Skeletal muscle tissue (tissue), 4 donors: ENCODE data around the gene SERPINF2. TPM values are rescaled to one million over a fixed set of nuclear protein-coding genes. Genes with fewer than 3 reads are reported as not detected.

Experiments
- H3K27ac ChIP-seq: one replicate; pipeline ENCODE4 v1.7.0; 2013; ENCODE audit warnings: mild to moderate bottlenecking, low read depth, low read length, inconsistent platforms
- H3K27me3 ChIP-seq, 3 donors: one replicate each; pipeline ENCODE4 v1.7.0; 2013; ENCODE audit warnings: low read length in 3 of 3; ENCODE audit not compliant: control insufficient read depth in 3 of 3, insufficient read depth in 3 of 3
- H3K36me3 ChIP-seq, 3 donors: one replicate each; pipeline ENCODE4 v1.7.0; 2013; ENCODE audit warnings: low read length in 3 of 3; ENCODE audit not compliant: control insufficient read depth in 3 of 3, insufficient read depth in 3 of 3
- H3K4me1 ChIP-seq, 3 donors: one replicate each; pipeline ENCODE4 v1.7.0; 2013; ENCODE audit warnings: low read length in 3 of 3, mild to moderate bottlenecking in 3 of 3; ENCODE audit not compliant: control insufficient read depth in 3 of 3, insufficient read depth in 3 of 3
- H3K4me3 ChIP-seq, 3 donors: one replicate each; pipeline ENCODE4 v1.7.0; 2013; ENCODE audit warnings: low read length in 3 of 3
- H3K9ac ChIP-seq, 3 donors: one replicate each; pipeline ENCODE4 v1.7.0; 2013; ENCODE audit warnings: low read length in 3 of 3, mild to moderate bottlenecking in 3 of 3, moderate library complexity in 2 of 3, low read depth in 1 of 3
- H3K9me3 ChIP-seq, 3 donors: one replicate each; pipeline ENCODE4 v1.7.0; 2013; ENCODE audit warnings: low read length in 3 of 3; ENCODE audit not compliant: control insufficient read depth in 3 of 3
- total RNA-seq: library from RNA; depleted of rRNA; stranded (reverse); fragments of >200 nt; gene quantifications from one replicate; pipeline ENCODE4 v1.2.3, GENCODE V29; 2014
- donor health status: Osteomylitis.

SERPINF2 gene
- total RNA-seq, 1 donor from 2014 or later = not detected

- peak overlapping the region in 1 of 3 donors; percentile 47 for H3K9ac ChIP-seq
- peaks cover 19 to 30% (median 25%) of the 10 kb centered on the region in 3 donors for H3K4me1 ChIP-seq
- H3K9me3 ChIP-seq = no peaks in the 10 kb centered on the region
- peaks cover 5 to 21% (median 15%) of the 10 kb centered on the region in 3 donors for H3K36me3 ChIP-seq
- H3K27me3 ChIP-seq = no peaks in the 10 kb centered on the region
- peak overlapping the region; percentile 50 for H3K27ac ChIP-seq
- no peak overlapping the region for H3K4me3 ChIP-seq
Measured at GRCh38 chr17:1800240-1800639, 57.6 kb downstream of the SERPINF2 start.

GRCh38 chr17:1800712-1801111 is 58.0 kb downstream of the SERPINF2 start:
- no peaks in the 10 kb centered on the region for H3K27me3 ChIP-seq
- peak overlapping the region in 1 of 3 donors; percentile 47 for H3K9ac ChIP-seq
- no peaks in the 10 kb centered on the region for H3K9me3 ChIP-seq
- no peak overlapping the region for H3K4me3 ChIP-seq
- H3K27ac ChIP-seq = peak overlapping the region; percentile 50
- peaks cover 5 to 21% (median 15%) of the 10 kb centered on the region in 3 donors for H3K36me3 ChIP-seq
- H3K4me1 ChIP-seq = peaks cover 19 to 27% (median 25%) of the 10 kb centered on the region in 3 donors

GRCh38 chr17:1802429-1802828 is 59.8 kb downstream of the SERPINF2 start:
- Histone ChIP-seq H3K27me3 (no peaks in the 10 kb centered on the region), H3K4me3 (no peak overlapping the region), H3K4me1 (peaks cover 6 to 23% (median 19%) of the 10 kb centered on the region in 3 donors), H3K27ac (no peak overlapping the region), H3K36me3 (peaks cover 5 to 21% (median 15%) of the 10 kb centered on the region in 3 donors), H3K9ac (no peak overlapping the region), H3K9me3 (no peaks in the 10 kb centered on the region)

GRCh38 chr17:1803280-1803679 is 60.6 kb downstream of the SERPINF2 start:
- peaks cover 5 to 20% (median 18%) of the 10 kb centered on the region in 3 donors for H3K4me1 ChIP-seq
- H3K9me3 ChIP-seq = no peaks in the 10 kb centered on the region
- H3K4me3 ChIP-seq = peak overlapping the region in 1 of 3 donors; percentile 22
- peaks cover 5 to 21% (median 15%) of the 10 kb centered on the region in 3 donors for H3K36me3 ChIP-seq
- peak overlapping the region in 1 of 3 donors; percentile 40 for H3K9ac ChIP-seq
- peak overlapping the region; percentile 25 for H3K27ac ChIP-seq
- no peaks in the 10 kb centered on the region for H3K27me3 ChIP-seq

Other genes with a start within 250 kb of the SERPINF2 start
- gene INPP5K, start 226.3 kb upstream of the SERPINF2 start, total RNA-seq = 23.0 TPM
- 11.0 TPM for gene PITPNA, start 180.1 kb upstream of the SERPINF2 start, total RNA-seq
- gene SLC43A2, start 114.0 kb upstream of the SERPINF2 start, total RNA-seq = 4.7 TPM
- gene SCARF1, start 97.1 kb upstream of the SERPINF2 start, total RNA-seq = 5.7 TPM
- gene RILP, start 93.0 kb upstream of the SERPINF2 start, total RNA-seq = 9.9 TPM
- gene PRPF8, start 58.0 kb upstream of the SERPINF2 start, total RNA-seq = 96.0 TPM
- gene TLCD2, start 32.5 kb upstream of the SERPINF2 start, total RNA-seq = 2.1 TPM
- 10.4 TPM for gene WDR81, start 18.2 kb upstream of the SERPINF2 start, total RNA-seq
- 328 TPM for gene SERPINF1, start 19.2 kb downstream of the SERPINF2 start, total RNA-seq
- 8.4 TPM for gene SMYD4, start 87.0 kb downstream of the SERPINF2 start, total RNA-seq
- gene RPA1, start 87.1 kb downstream of the SERPINF2 start, total RNA-seq = 26.1 TPM